Choroid plexus epithelial cell (primary cell): ENCODE measurements around the gene DDX39B.

Source experiments
- DNase-seq: peaks from one replicate; pipeline ENCODE4 v3.0.0-alpha.2; 2010; ENCODE audit warnings: low read depth
- H3K4me3 ChIP-seq: 2 replicates; pipeline ENCODE4 v1.5.1; 2011; ENCODE audit warnings: low read depth, mild to moderate bottlenecking, control low read depth, low read length, moderate library complexity
- TF ChIP-seq, protein P1 (sequence below): conservative IDR thresholded peaks from 2 replicates; pipeline ENCODE4 v1.5.1; 2011; ENCODE audit warnings: low read depth, mild to moderate bottlenecking, control low read depth, inconsistent platforms, low read length, moderate library complexity

Gene DDX39B

DNA sequence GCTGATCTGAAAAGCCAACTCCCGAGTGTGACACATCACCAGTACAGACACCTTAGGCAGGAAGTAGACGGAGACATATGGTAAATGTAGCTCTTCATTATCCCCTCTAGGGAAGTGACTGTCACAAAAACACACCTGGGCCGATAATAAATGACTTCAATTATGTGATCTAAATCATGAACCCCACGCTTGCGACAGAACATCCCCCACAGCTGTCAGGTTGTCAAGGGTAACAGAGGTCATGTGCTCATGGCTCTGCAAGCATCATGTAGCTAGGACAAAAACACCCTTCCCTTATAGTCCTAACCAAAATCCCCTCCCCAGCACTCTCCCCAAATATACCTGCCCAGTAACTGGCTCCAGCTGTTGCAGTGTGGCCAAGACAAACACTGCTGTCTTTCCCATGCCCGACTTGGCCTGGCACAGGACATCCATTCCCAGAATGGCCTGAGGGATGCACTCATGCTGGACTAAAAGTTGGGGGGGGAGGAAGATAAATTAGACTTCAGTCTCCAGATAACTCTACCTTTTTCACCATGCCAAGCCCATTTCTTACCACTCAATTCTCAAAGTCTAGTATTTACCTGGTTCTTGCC, 2.9 kb downstream of the DDX39B start:
- peak overlapping the region; percentile 14 for H3K4me3 ChIP-seq
- TF ChIP-seq, protein P1, sequence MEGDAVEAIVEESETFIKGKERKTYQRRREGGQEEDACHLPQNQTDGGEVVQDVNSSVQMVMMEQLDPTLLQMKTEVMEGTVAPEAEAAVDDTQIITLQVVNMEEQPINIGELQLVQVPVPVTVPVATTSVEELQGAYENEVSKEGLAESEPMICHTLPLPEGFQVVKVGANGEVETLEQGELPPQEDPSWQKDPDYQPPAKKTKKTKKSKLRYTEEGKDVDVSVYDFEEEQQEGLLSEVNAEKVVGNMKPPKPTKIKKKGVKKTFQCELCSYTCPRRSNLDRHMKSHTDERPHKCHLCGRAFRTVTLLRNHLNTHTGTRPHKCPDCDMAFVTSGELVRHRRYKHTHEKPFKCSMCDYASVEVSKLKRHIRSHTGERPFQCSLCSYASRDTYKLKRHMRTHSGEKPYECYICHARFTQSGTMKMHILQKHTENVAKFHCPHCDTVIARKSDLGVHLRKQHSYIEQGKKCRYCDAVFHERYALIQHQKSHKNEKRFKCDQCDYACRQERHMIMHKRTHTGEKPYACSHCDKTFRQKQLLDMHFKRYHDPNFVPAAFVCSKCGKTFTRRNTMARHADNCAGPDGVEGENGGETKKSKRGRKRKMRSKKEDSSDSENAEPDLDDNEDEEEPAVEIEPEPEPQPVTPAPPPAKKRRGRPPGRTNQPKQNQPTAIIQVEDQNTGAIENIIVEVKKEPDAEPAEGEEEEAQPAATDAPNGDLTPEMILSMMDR: no peak
- no peak for DNase-seq

DNA sequence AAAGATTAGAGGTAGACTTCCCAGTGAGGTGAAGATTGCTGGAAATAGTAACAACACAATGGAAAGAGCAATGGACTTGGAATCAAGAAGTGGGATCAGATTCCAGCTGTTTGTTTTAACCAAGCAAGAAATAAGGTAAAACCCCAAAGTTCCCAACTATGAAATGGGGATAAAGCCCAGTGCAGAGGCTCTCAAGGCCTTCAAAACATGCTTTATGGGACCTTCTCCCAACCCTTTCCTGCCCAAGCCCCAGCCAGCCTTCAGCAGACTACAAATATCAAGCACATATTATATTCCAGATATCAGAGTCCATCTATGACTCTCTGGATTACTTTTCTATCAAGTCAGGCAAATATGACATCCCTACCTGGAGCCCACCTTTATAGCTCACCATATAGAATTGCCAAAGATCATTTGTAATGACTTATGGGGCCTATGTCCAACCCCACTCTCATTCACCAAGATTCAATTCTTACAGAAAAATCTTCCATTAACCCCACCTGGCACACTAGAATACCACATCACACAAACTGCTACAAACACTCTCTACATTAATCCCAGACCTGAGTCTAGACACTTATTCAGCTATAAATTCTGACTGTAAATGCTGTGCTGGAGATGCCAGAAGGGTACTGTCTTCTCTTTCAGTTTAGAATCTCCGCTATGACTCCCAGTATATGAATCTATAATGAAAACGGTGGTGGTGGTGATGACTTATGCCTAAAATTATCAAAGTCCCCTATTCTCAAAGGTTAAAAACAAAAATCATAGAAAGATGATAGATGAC, 6.1 kb downstream of the DDX39B start:
- no peak overlapping the region for H3K4me3 ChIP-seq
- DNase-seq: no peak
- TF ChIP-seq, protein P1: no peak

DNA sequence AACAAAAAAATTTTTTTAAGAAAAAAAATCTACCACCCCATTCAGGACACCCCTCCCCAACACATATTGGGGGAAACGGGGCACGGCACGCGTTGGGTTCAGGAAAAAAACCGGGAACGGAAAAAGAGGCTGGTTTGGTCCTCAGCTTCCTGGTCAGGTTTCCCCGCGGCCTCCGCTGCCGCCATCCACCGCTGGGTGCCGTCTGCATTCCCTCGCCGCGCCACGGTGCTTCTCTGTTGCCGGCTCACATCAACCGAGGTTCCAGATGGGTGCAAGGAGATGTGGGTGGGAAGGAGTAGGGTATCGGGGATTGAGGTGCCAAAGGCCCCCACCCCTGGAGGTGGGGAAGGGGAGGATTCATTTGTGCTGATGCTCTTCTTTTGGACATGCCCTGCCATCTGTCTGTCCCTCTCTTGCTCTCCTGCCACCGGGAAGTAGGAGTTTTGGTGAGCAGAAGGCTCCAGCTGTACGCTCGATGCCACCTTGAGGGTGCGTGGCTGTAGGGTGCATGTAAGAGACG, 7.2 kb downstream of the DDX39B start:
- no peak for DNase-seq
- TF ChIP-seq, protein P1: no peak
- no peak overlapping the region for H3K4me3 ChIP-seq

DNA sequence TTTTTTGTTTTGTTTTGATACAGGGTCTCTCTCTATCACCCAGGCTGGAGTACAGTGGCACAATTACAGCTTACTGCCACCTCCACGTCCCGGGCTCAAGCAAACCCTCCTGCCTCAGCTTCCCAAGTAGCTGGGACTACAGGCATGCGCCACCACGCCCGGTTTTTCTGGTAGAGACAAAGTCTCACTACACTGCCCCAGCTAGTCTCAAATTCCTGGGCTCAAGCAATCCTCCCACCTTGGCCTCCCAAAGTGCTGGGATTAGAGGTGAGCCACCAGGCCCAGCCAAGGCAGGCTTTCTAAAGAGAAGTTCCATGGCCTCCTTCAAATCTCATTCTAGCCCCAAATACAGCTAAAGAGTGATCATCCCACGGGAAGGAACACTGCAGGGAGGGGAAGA, 7.8 kb downstream of the DDX39B start:
- TF ChIP-seq, protein P1: no peak
- H3K4me3 ChIP-seq: no peak overlapping the region
- no peak for DNase-seq

DNA sequence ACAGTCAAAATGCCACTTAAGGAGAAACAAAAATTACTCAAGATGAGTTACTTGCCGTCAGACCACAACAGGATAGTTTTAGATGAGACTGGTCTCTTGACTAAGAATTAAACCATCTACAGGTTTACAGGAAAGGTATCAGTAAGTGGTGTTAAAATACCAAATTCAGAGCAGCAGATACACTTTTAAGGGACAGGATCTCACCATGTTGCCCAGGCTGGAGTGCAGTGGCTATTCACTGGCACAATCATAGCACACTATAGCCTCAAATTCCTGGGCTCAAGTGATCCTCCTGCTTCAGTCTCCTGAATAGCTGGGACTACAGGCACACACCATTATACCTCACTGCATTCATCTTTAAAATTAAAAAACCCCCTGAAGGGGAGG, 8.4 kb downstream of the DDX39B start:
- H3K4me3 ChIP-seq: no peak overlapping the region
- TF ChIP-seq, protein P1: no peak
- DNase-seq: no peak

DNA sequence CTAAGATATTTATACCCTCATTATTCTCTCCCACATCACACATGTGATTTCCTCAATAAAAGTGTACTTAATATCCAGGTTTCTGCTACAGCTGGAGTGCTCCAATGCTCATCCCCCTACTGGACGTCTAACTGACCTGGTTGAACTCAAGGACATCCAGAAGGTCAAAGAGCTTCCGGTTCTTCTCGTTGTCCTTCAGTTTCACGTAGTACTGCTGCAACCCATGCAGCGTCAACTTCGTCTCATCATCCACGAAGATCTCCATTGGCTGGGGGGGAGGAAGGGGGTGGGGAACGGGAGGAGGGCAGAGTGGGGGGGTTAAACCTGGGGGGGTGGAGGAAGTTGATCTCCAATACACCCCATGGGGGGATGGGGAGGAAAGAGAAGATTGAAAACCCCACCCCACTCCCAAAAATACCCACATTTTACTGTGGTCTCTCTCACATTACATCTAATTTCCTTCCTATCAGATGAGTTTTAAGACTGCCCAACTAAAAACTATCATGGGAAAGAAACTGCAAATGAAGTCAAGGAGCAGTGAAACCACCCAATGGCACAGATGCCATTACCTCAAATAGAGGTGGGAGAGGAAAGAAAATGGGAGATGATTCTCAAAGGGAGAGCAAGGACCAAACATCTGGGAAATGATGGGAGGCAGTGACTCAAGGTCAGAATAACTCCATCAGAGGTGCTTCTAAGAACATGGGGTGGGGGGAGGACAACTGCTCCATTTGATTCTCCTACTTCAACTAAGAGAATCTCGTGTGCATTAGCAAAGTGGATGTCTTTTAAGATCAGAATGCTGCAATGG, 9.0 kb downstream of the DDX39B start:
- no peak overlapping the region for H3K4me3 ChIP-seq
- DNase-seq: no peak
- TF ChIP-seq, protein P1: no peak
